ENCODE data around the gene COPS2. TPM values are rescaled to one million over a fixed set of nuclear protein-coding genes. Genes with fewer than 3 reads are reported as not detected.

The COPS2 gene
- total and polyA plus RNA-seq, 10 of the 15 experiments (the other 5 are each of a cell fraction or from before 2014, with no cell fraction given) = 31.5 to 115 (median 76.3) TPM

- Histone ChIP-seq H3K27me3 (replicated peaks in 1 of 2; ENCODE audit: control insufficient read depth in 2 of 2, insufficient read depth in 2 of 2, low read length in 1 of 2) (no peaks in the 10 kb centered on the region), H3K27ac (ENCODE audit: control insufficient read depth, insufficient read depth) (no peak overlapping the region), H3K4me1 (ENCODE audit: control insufficient read depth, insufficient read depth, low read length) (no peaks in the 10 kb centered on the region), H3K36me3 (ENCODE audit: control insufficient read depth in 2 of 2, insufficient read depth in 2 of 2, low read length in 1 of 2) (no peaks in the 10 kb centered on the region), H2AFZ (ENCODE audit: control insufficient read depth, low read depth, low read length) (no peak overlapping the region), H3K79me2 (ENCODE audit: control insufficient read depth, insufficient read depth, low read length) (no peaks in the 10 kb centered on the region), H4K20me1 (ENCODE audit: control insufficient read depth, insufficient read depth) (no peaks in the 10 kb centered on the region), H3K9me3 (replicated peaks; ENCODE audit: control insufficient read depth, insufficient read depth, low read length) (no peaks in the 10 kb centered on the region), H3K9ac (ENCODE audit: control insufficient read depth, insufficient read depth, low read length) (no peak overlapping the region), H3K4me3 (no peak overlapping the region), H3K4me2 (ENCODE audit: control insufficient read depth, insufficient read depth) (no peak overlapping the region)
- TF ChIP-seq BRCA1 (IDR thresholded peaks at IDR 0.05; ENCODE audit: low read depth, low read length) (no peak), MYC (IDR thresholded peaks at IDR 0.05; ENCODE audit: insufficient read depth, insufficient read length, insufficient replicate concordance, low read length, severe bottlenecking) (no peak), EZH2 (IDR thresholded peaks at IDR 0.05; ENCODE audit: borderline replicate concordance, control insufficient read depth, low read depth, low read length) (no peak), YY1 (IDR thresholded peaks at IDR 0.05; ENCODE audit: low read depth, low read length) (no peak), CHD2 (IDR thresholded peaks at IDR 0.05; ENCODE audit: borderline replicate concordance, low read depth, low read length) (no peak), NR2C1 (IDR thresholded peaks at IDR 0.05) (no peak), ZZZ3 (IDR thresholded peaks at IDR 0.05; ENCODE audit: control insufficient read depth, insufficient read length, low read depth) (no peak), KLF5 (IDR thresholded peaks at IDR 0.05; ENCODE audit: partially characterized antibody) (no peak), SREBF2 (IDR thresholded peaks at IDR 0.05; ENCODE audit: low read length) (no peak), MTA2 (IDR thresholded peaks at IDR 0.05; ENCODE audit: low read depth) (no peak), ATF7 (IDR thresholded peaks at IDR 0.05; ENCODE audit: low read depth) (no peak), USF1 (IDR thresholded peaks at IDR 0.05; ENCODE audit: borderline replicate concordance, extremely low read length, insufficient read depth, low read depth, low read length) (no peak), TAF1 (IDR thresholded peaks at IDR 0.05; ENCODE audit: borderline replicate concordance, low read depth, low read length) (no peak), SREBF1 (IDR thresholded peaks at IDR 0.05; ENCODE audit: low read length) (no peak), BACH1 (IDR thresholded peaks at IDR 0.05; ENCODE audit: borderline replicate concordance) (no peak), SMARCA5 (IDR thresholded peaks at IDR 0.05) (no peak), HCFC1 (IDR thresholded peaks at IDR 0.05; ENCODE audit: low read length) (no peak), IRF5 (IDR thresholded peaks at IDR 0.05; ENCODE audit: borderline replicate concordance) (no peak), IKZF2 (IDR thresholded peaks at IDR 0.05) (no peak)
- CTCF ChIA-PET = interaction anchor here (0.5 to 1.4 kb wide), 2 partner anchors 15 to 508 kb away, joined by 3 to 4 read pairs; no protein-coding TSS in a partner anchor
- no peak for ATAC-seq
- no peak for FAIRE-seq
- in situ Hi-C loops (cut with MboI) = no loop called here
- DNase-seq (ENCODE audit: low read depth, low spot score) = no peak
- intact Hi-C loops (cut with micrococcal nuclease; ENCODE audit: unreplicated experiment) = no loop called here
- POLR2A ChIA-PET = no interaction called here
- BruUV-seq (replicated peaks) = no TSS peak
- RAD21 ChIA-PET (ENCODE audit: unreplicated experiment) = no interaction called here
- SMC1A ChIA-PET (ENCODE audit: uncharacterized antibody, unreplicated experiment) = interaction anchor here (0.8 to 1.1 kb wide), 3 partner anchors 44 to 282 kb away, joined by 3 to 4 read pairs (median 3); no protein-coding TSS in a partner anchor
- 80% methylated on average over 5 of the region's 5 CpGs for WGBS (ENCODE audit: insufficient coverage, insufficient replicate concordance, low lambda C conversion rate, missing lambda C conversion rate)
Measured at GRCh38 chr15:49083401-49084284, 71.8 kb downstream of the COPS2 start.
